BLaER1 treated with 17β-estradiol and CSF1 and Interleukin-3, amounts not matched to agents 10 nM and 100 nM (cell line): ENCODE results near the gene OSBP2.

ENCODE experiments used
- H3K27ac ChIP-seq, 11 experiments: shearing (Covaris generic); formaldehyde crosslinking; 2 replicates each; pipeline ENCODE4 v1.8.1; 2022
- H3K27me3 ChIP-seq, 11 experiments: shearing (Covaris generic); formaldehyde crosslinking; 2 replicates each; pipeline ENCODE4 v1.8.1; 2022
- H3K36me3 ChIP-seq, 11 experiments: shearing (Covaris generic); formaldehyde crosslinking; 2 replicates each; pipeline ENCODE4 v1.8.1; 2022
- H3K4me1 ChIP-seq, 10 experiments: shearing (Covaris generic); formaldehyde crosslinking; 2 replicates each; pipeline ENCODE4 v1.8.1; 2022
- H3K4me2 ChIP-seq, 11 experiments: shearing (Covaris generic); formaldehyde crosslinking; 2 replicates each; pipeline ENCODE4 v1.8.1; 2022
- H3K4me3 ChIP-seq, 10 experiments: shearing (Covaris generic); formaldehyde crosslinking; 2 replicates each; pipeline ENCODE4 v1.8.1; 2022
- H3K9ac ChIP-seq, 11 experiments: shearing (Covaris generic); formaldehyde crosslinking; 2 replicates each; pipeline ENCODE4 v1.8.1; 2022
- H3K9me3 ChIP-seq, 11 experiments: shearing (Covaris generic); formaldehyde crosslinking; replicated peaks in 1 of 11; 2 replicates each; pipeline ENCODE4 v1.8.1; 2022
- H4K20me1 ChIP-seq, 11 experiments: shearing (Covaris generic); formaldehyde crosslinking; 2 replicates each; pipeline ENCODE4 v1.8.1; 2022
- Cebpa-rat ChIP-seq, 11 experiments: shearing (Covaris generic); IDR thresholded peaks; 2 replicates each; pipeline ENCODE4 v1.8.1; 2022

Gene OSBP2

GRCh38 chr22:30949934-30950660 lies 255.4 kb downstream of the OSBP2 start:
- Histone ChIP-seq H3K27me3 (no peaks in the 10 kb centered on the region), H3K9me3 (no peaks in the 10 kb centered on the region), H3K4me1 (peaks cover 0 to 7% (median 0%) of the 10 kb centered on the region in 10 experiments; a peak in 2 of 20 replicates), H3K36me3 (peaks cover 93 to 100% (median 99%) of the 10 kb centered on the region in 11 experiments), H3K4me3 (no peak overlapping the region), H3K9ac (no peak overlapping the region), H3K4me2 (no peak overlapping the region), H3K27ac (no peak overlapping the region), H4K20me1 (peaks cover 0 to 39% (median 7%) of the 10 kb centered on the region in 11 experiments; a peak in 11 of 22 replicates)
- TF ChIP-seq Cebpa-rat (IDR thresholded peaks at IDR 0.05): no peak

GRCh38 chr22:30953206-30953605 lies 258.5 kb downstream of the OSBP2 start:
- H3K4me2 ChIP-seq: no peak overlapping the region
- H3K9ac ChIP-seq: no peak overlapping the region
- H3K27ac ChIP-seq: no peak overlapping the region
- H4K20me1 ChIP-seq: peaks cover 0 to 19% (median 4%) of the 10 kb centered on the region in 11 experiments; a peak in 4 of 22 replicates
- peaks cover 80 to 100% (median 97%) of the 10 kb centered on the region in 11 experiments for H3K36me3 ChIP-seq
- no peaks in the 10 kb centered on the region for H3K9me3 ChIP-seq
- H3K4me1 ChIP-seq: no peaks in the 10 kb centered on the region
- no peaks in the 10 kb centered on the region for H3K27me3 ChIP-seq
- TF ChIP-seq Cebpa-rat (IDR thresholded peaks at IDR 0.05): no peak
- H3K4me3 ChIP-seq: no peak overlapping the region

GRCh38 chr22:30955153-30955552 lies 260.5 kb downstream of the OSBP2 start:
- Histone ChIP-seq H3K9me3 (no peaks in the 10 kb centered on the region), H3K27me3 (no peaks in the 10 kb centered on the region), H3K4me1 (0 out of 20 replicates have a peak, but pooled peaks cover 0 to 7% (median 0%) of the 10 kb centered on the region in 10 experiments), H4K20me1 (peaks cover 0 to 13% (median 0%) of the 10 kb centered on the region in 11 experiments; a peak in 3 of 22 replicates), H3K9ac (no peak overlapping the region), H3K4me2 (no peak overlapping the region), H3K27ac (no peak overlapping the region), H3K36me3 (peaks cover 61 to 89% (median 77%) of the 10 kb centered on the region in 11 experiments), H3K4me3 (no peak overlapping the region)
- no peak for TF ChIP-seq Cebpa-rat (IDR thresholded peaks at IDR 0.05)
